ENCODE measurements around the gene DAZ1.
"Not testable (repeated sequence)": the region's sequence is repeated elsewhere in the genome, so short reads cannot be mapped to it uniquely, and the experiment has no call there.

The DAZ1 gene, protein sequence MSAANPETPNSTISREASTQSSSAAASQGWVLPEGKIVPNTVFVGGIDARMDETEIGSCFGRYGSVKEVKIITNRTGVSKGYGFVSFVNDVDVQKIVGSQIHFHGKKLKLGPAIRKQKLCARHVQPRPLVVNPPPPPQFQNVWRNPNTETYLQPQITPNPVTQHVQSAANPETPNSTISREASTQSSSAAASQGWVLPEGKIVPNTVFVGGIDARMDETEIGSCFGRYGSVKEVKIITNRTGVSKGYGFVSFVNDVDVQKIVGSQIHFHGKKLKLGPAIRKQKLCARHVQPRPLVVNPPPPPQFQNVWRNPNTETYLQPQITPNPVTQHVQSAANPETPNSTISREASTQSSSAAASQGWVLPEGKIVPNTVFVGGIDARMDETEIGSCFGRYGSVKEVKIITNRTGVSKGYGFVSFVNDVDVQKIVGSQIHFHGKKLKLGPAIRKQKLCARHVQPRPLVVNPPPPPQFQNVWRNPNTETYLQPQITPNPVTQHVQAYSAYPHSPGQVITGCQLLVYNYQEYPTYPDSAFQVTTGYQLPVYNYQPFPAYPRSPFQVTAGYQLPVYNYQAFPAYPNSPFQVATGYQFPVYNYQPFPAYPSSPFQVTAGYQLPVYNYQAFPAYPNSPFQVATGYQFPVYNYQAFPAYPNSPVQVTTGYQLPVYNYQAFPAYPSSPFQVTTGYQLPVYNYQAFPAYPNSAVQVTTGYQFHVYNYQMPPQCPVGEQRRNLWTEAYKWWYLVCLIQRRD

DNA sequence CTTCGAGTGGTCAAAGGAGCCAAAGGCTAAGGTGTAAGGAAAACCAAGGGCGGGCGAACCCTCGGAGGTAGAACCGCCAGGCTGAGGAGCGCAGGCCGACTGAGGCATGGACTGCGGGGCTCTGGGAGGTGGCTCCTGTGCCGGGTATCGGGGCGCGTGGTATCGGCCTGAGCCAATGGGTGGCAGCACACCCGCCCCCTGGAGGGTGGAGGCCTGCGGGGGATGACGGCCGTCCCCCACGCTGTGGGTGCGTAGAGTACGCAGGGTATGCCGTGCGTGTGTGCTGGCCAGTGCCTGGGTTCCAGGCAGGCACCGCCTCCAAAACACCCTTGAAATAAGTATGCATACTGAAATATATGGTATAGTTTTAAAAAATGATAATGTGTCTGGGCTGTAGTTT, at the start of gene DAZ1:
DAZ1 (minus strand) TSS at position 101 of the 400 bp plus-strand sequence. CDS start 208 bp downstream, outside the sequence.
- DNase-seq (ENCODE audit: low read depth, low spot score) = not testable (repeated sequence)

DNA sequence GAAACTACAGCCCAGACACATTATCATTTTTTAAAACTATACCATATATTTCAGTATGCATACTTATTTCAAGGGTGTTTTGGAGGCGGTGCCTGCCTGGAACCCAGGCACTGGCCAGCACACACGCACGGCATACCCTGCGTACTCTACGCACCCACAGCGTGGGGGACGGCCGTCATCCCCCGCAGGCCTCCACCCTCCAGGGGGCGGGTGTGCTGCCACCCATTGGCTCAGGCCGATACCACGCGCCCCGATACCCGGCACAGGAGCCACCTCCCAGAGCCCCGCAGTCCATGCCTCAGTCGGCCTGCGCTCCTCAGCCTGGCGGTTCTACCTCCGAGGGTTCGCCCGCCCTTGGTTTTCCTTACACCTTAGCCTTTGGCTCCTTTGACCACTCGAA, 20.4 kb upstream of the DAZ1 start, which contains the start of gene DAZ2:
DAZ2 (plus strand) TSS at position 301 of the 400 bp plus-strand sequence. CDS start 208 bp downstream, outside the sequence.
- DNase-seq (ENCODE audit: low read depth, low spot score) = not testable (repeated sequence)

DNA sequence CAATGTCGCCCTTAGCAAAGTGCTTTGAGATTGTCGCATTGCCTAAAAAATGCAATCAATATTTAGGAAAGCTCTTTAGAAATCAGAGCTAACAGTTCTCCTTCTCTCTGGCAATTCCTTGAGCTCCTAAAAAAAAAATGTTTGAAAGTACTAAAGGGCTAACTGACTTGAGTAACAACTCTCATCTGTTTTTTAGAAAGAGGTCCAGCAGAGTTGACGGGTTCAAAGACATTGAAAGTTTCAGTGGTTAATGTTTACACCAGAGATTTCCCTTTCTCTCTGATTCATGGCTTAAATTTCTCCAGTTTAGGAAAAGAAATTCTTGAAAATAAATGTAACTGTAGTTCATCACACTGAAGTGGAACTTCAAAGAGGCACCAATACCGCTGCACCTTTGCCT, 11.9 kb upstream of the DAZ1 start:
- DNase-seq (ENCODE audit: low read depth, low spot score) = not testable (repeated sequence)

DNA sequence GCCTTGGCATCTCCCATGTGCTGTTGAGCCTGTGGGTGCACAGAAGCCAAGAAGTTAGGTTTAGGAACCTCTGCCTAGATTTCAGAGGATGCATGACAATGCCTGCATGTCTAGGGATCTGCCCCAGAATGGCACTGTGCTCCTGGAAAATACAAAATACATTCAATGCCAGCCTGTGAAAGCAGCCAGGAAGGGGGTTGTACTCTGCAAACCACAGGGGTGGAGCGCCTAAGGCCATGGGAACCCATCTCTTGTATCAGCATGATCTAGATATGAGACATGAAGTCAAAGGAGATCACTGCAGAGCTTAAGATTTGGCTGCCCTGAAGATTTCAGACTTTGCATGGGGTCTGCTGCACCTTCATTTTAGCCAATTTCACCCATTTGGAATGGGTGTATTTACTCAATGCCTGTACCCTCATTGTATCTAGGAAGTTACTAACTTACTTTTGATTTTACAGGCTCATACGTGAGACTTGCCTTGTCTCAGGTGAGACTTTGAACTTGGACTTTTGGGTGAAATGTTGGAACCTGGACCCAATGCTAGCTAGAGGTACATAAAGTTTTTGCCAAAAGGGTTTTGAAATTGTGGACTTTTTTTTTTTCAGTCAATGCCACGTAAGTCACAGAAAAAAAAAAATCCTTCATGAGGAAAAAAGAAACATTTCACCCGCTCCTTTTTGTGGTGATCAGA, 11.1 kb upstream of the DAZ1 start:
- not testable (repeated sequence) for DNase-seq (ENCODE audit: low read depth, low spot score)

DNA sequence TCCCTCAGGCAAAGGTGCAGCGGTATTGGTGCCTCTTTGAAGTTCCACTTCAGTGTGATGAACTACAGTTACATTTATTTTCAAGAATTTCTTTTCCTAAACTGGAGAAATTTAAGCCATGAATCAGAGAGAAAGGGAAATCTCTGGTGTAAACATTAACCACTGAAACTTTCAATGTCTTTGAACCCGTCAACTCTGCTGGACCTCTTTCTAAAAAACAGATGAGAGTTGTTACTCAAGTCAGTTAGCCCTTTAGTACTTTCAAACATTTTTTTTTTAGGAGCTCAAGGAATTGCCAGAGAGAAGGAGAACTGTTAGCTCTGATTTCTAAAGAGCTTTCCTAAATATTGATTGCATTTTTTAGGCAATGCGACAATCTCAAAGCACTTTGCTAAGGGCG, 8.6 kb upstream of the DAZ1 start:
- not testable (repeated sequence) for DNase-seq (ENCODE audit: low read depth, low spot score)
